ENCODE data around the gene CAV3.

DNA sequence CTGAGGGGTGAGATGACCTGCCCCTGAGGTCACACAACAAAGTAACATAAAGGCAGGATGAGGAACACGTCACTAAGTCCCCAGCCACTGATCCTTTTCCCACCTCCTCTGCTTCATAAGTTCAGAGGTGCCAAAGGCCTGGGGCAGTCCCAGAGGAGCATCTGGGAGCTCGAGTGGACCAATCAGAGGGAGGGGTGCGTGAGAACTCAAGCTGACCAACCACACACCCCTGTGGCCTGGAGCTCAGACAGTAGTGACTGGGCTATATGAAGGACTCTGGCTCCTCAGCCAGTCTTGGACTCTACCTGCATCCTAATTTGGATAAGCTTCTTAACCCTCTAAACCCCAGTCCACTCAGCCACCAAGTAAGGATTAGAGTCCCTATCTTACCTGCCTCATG lies 28.0 kb upstream of the CAV3 start:
- TF ChIP-seq, protein P1, sequence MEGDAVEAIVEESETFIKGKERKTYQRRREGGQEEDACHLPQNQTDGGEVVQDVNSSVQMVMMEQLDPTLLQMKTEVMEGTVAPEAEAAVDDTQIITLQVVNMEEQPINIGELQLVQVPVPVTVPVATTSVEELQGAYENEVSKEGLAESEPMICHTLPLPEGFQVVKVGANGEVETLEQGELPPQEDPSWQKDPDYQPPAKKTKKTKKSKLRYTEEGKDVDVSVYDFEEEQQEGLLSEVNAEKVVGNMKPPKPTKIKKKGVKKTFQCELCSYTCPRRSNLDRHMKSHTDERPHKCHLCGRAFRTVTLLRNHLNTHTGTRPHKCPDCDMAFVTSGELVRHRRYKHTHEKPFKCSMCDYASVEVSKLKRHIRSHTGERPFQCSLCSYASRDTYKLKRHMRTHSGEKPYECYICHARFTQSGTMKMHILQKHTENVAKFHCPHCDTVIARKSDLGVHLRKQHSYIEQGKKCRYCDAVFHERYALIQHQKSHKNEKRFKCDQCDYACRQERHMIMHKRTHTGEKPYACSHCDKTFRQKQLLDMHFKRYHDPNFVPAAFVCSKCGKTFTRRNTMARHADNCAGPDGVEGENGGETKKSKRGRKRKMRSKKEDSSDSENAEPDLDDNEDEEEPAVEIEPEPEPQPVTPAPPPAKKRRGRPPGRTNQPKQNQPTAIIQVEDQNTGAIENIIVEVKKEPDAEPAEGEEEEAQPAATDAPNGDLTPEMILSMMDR (IDR thresholded peaks at IDR 0.05): no peak
- TF ChIP-seq POLR2A (IDR thresholded peaks at IDR 0.05): no peak

Measured in breast epithelium (tissue), 3 donors.